Stimulated activated effector memory CD8-positive, alpha-beta T cell treated with anti-CD3 and anti-CD28 coated beads, Interleukin-12 subunit alpha, Interleukin-12 subunit beta, amount 100 ng/mL, for 72 hours (primary cell): ENCODE results near the gene RMDN3.
A peak's percentile ranks its signal among the peaks of the same experiment; 100 is the strongest.

Experiments used
- ATAC-seq: fragments of 150-1000 bp; cut with Tn5 transposase; 2 replicates; pipeline ENCODE4 v1.10.0; 2021
- DNase-seq, 2 donors: peaks; one replicate each; pipeline ENCODE4 v3.0.0; 2021 to 2022; ENCODE audit warnings: low spot score in 2 of 2
- H3K27ac Mint-ChIP-seq: one replicate; pipeline ENCODE4 v1.8.0; 2022; ENCODE audit warnings: mild to moderate bottlenecking, mixed read lengths
- H3K36me3 Mint-ChIP-seq: one replicate; pipeline ENCODE4 v1.8.0; 2022; ENCODE audit warnings: mild to moderate bottlenecking, mixed read lengths
- H3K4me1 Mint-ChIP-seq: one replicate; pipeline ENCODE4 v1.8.0; 2022; ENCODE audit warnings: mixed read lengths
- H3K4me3 Mint-ChIP-seq: one replicate; pipeline ENCODE4 v1.8.0; 2022; ENCODE audit warnings: mild to moderate bottlenecking, mixed read lengths
- H3K9me3 Mint-ChIP-seq: one replicate; pipeline ENCODE4 v1.8.0; 2022; ENCODE audit warnings: mixed read lengths

The RMDN3 gene

DNA sequence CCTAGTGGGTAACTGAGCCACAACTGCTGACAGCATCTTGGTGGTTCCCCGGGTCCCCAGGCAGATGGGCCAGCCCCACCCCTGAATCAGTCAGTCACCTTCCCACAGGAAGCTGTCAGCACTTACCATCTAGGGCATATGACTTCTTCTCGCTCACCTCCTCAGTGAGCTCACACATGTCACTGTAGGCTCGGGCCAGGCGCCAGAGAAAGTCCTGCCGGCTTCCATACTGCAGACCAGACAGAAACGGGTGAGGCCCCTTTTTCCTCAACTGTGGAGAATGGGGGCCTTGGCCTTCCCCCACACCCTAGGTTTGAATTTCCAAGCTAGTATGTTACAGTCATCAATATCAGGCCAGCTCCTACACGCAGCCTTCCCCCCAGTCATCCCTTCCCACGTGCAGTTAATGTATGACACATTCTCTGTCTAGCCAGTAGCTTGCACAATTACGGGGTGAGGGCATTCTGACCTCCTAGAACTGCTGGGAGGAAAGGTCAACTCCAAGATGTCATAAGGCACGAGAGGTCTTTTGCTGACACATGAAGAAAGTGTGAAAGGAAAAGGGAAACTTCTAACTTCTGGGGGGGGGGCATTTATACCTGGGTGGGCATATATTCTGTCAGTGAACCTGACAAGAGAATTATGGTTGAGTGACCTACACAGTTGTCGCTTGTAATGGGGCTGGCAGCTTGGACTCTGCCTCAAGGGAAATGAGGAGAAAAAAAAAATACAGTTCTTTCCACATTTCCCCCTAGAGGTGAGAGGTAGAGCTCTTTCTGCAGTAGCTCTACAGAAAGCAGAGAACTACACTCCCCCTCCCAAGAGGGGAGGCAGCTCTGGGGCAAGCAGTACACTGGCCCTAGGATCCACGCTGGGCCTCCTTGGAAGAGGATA, 10.9 kb downstream of the RMDN3 start:
- Mint-ChIP-seq H3K27ac (peak overlapping the region; percentile 93), H3K4me3 (peak overlapping the region; percentile 57), H3K36me3 (peaks cover 59% of the 10 kb centered on the region), H3K4me1 (peaks cover 33% of the 10 kb centered on the region), H3K9me3 (no peaks in the 10 kb centered on the region)
- ATAC-seq, result peak; percentile 99
- DNase-seq, result peak; percentile 56 to 85

DNA sequence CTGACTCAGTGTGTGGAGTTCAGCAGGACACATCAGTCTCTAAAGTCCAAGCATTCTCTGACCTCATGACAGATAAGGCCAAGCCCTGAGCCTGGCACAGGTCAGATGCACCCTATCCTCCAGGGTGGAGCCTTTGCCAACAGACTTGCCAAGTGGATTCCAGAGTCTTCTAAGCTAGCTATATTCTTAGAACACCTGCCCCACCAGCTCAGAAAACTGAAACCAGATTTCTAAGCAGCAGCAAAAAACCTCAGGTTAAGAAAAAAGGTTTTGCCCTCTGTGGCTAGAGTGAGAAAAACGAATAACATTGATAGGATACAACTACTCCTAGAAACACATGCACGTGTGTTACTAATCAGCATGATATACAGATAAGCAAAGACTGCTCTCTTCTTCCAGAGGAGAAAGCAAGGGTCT, 11.6 kb downstream of the RMDN3 start:
- DNase-seq (no peak), ATAC-seq (peak; percentile 49)
- peak overlapping the region; percentile 93 for H3K27ac Mint-ChIP-seq
- H3K36me3 Mint-ChIP-seq, result peaks cover 64% of the 10 kb centered on the region
- peak overlapping the region; percentile 57 for H3K4me3 Mint-ChIP-seq
- H3K9me3 Mint-ChIP-seq, result no peaks in the 10 kb centered on the region
- H3K4me1 Mint-ChIP-seq, result peaks cover 33% of the 10 kb centered on the region

GRCh38 chr15:40739854-40740253, 15.2 kb downstream of the RMDN3 start:
- ATAC-seq (no peak), DNase-seq (no peak)
- Mint-ChIP-seq H3K4me3 (no peak overlapping the region), H3K4me1 (peaks cover 23% of the 10 kb centered on the region), H3K36me3 (peaks cover 87% of the 10 kb centered on the region), H3K9me3 (no peaks in the 10 kb centered on the region), H3K27ac (peak overlapping the region; percentile 52)

DNA sequence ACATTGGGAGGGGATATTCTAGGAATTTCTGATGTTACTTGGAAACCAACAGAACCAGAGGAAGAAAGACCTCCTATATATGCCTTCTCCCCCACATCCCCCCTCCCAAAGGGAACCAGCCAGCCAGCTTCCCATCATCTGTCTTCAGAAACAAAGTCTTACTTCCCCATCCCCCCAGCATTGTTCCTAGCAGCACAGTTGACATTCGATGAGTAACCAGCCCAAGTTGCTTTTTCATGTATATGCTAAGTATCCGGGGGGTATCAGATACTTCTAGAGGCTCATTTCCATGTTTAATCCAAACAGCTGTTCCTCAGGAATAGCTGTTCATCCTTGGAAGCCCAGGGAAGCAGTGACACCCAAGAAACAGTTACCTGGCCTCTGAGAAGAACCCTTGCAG, 16.0 kb downstream of the RMDN3 start:
- peaks cover 93% of the 10 kb centered on the region for H3K36me3 Mint-ChIP-seq
- H3K9me3 Mint-ChIP-seq, result no peaks in the 10 kb centered on the region
- peaks cover 15% of the 10 kb centered on the region for H3K4me1 Mint-ChIP-seq
- ATAC-seq, result no peak
- peak overlapping the region; percentile 52 for H3K27ac Mint-ChIP-seq
- no peak for DNase-seq
- H3K4me3 Mint-ChIP-seq, result no peak overlapping the region

- H3K36me3 Mint-ChIP-seq, result peaks cover 98% of the 10 kb centered on the region
- H3K4me3 Mint-ChIP-seq, result no peak overlapping the region
- no peak overlapping the region for H3K27ac Mint-ChIP-seq
- ATAC-seq (no peak), DNase-seq (no peak)
- H3K9me3 Mint-ChIP-seq, result no peaks in the 10 kb centered on the region
- H3K4me1 Mint-ChIP-seq, result no peaks in the 10 kb centered on the region
Measured at GRCh38 chr15:40737048-40737447, 18.0 kb downstream of the RMDN3 start.

- no peak for DNase-seq
- Mint-ChIP-seq H3K27ac (no peak overlapping the region), H3K36me3 (peaks cover 98% of the 10 kb centered on the region), H3K9me3 (no peaks in the 10 kb centered on the region), H3K4me3 (no peak overlapping the region), H3K4me1 (no peaks in the 10 kb centered on the region)
- ATAC-seq, result no peak
Measured at GRCh38 chr15:40736575-40736974, 18.5 kb downstream of the RMDN3 start.

- Mint-ChIP-seq H3K27ac (no peak overlapping the region), H3K36me3 (peaks cover 93% of the 10 kb centered on the region), H3K9me3 (no peaks in the 10 kb centered on the region), H3K4me3 (no peak overlapping the region), H3K4me1 (no peaks in the 10 kb centered on the region)
- ATAC-seq (no peak), DNase-seq (no peak)
Measured at GRCh38 chr15:40731034-40731433, 24.0 kb downstream of the RMDN3 start.

- peaks cover 8% of the 10 kb centered on the region for H3K4me1 Mint-ChIP-seq
- no peak for ATAC-seq
- peaks cover 59% of the 10 kb centered on the region for H3K36me3 Mint-ChIP-seq
- DNase-seq, result no peak
- no peak overlapping the region for H3K27ac Mint-ChIP-seq
- no peak overlapping the region for H3K4me3 Mint-ChIP-seq
- no peaks in the 10 kb centered on the region for H3K9me3 Mint-ChIP-seq
Measured at GRCh38 chr15:40723919-40724318, 31.1 kb downstream of the RMDN3 start.

DNA sequence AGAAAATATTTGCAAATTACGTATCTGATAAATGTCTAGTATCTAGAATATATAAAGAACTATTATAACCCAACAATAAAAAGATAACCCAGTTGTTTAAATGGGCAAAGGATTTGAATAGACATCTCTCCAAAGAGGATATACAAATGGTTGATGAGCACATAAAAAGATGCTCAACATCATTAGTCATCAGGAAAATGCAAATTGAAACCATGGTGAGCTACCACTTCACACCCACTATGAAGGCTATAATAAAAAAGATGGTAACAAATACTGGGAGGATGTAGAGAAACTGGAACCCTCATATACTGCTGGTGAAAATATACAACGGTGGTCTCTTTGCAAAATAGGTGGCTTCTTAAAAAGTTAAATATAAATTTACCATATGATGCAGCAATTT, 32.1 kb downstream of the RMDN3 start:
- Mint-ChIP-seq H3K9me3 (no peaks in the 10 kb centered on the region), H3K4me1 (peaks cover 8% of the 10 kb centered on the region), H3K36me3 (peaks cover 61% of the 10 kb centered on the region), H3K27ac (no peak overlapping the region), H3K4me3 (no peak overlapping the region)
- no peak for DNase-seq
- peak; percentile 58 for ATAC-seq

- H3K9me3 Mint-ChIP-seq, result no peaks in the 10 kb centered on the region
- no peak overlapping the region for H3K27ac Mint-ChIP-seq
- peaks cover 63% of the 10 kb centered on the region for H3K36me3 Mint-ChIP-seq
- H3K4me1 Mint-ChIP-seq, result peaks cover 8% of the 10 kb centered on the region
- H3K4me3 Mint-ChIP-seq, result no peak overlapping the region
- DNase-seq, result no peak
- ATAC-seq, result no peak
Measured at GRCh38 chr15:40722354-40722753, 32.7 kb downstream of the RMDN3 start.

- Mint-ChIP-seq H3K9me3 (no peaks in the 10 kb centered on the region), H3K4me1 (peaks cover 8% of the 10 kb centered on the region), H3K4me3 (no peak overlapping the region), H3K36me3 (peaks cover 64% of the 10 kb centered on the region), H3K27ac (no peak overlapping the region)
- no peak for ATAC-seq
- DNase-seq, result no peak
Measured at GRCh38 chr15:40721701-40722100, 33.4 kb downstream of the RMDN3 start.

DNA sequence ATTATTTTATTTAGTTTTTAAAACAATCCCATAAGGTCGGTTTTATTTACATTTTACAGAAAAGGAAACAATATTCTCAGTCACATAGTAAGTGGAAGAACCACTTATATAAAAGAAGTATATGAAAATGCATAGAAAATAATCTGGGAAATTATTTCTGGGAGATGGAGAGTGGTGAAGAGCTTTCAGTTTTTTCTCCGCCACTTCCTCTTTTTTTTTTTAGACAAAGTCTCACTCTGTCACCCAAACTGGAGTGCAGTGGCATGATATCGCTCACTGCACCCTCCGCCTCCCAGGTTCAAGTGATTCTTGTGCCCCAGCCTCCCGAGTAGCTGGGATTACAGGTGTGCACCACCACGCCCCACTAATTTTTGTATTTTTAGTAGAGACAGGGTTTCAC, 38.9 kb downstream of the RMDN3 start:
- Mint-ChIP-seq H3K36me3 (peaks cover 88% of the 10 kb centered on the region), H3K4me3 (no peak overlapping the region), H3K4me1 (no peaks in the 10 kb centered on the region), H3K9me3 (no peaks in the 10 kb centered on the region), H3K27ac (no peak overlapping the region)
- DNase-seq (no peak), ATAC-seq (no peak)

- ATAC-seq (no peak), DNase-seq (no peak)
- no peak overlapping the region for H3K27ac Mint-ChIP-seq
- peaks cover 88% of the 10 kb centered on the region for H3K36me3 Mint-ChIP-seq
- H3K4me1 Mint-ChIP-seq, result no peaks in the 10 kb centered on the region
- no peak overlapping the region for H3K4me3 Mint-ChIP-seq
- no peaks in the 10 kb centered on the region for H3K9me3 Mint-ChIP-seq
Measured at GRCh38 chr15:40714144-40714543, 40.9 kb downstream of the RMDN3 start.

DNA sequence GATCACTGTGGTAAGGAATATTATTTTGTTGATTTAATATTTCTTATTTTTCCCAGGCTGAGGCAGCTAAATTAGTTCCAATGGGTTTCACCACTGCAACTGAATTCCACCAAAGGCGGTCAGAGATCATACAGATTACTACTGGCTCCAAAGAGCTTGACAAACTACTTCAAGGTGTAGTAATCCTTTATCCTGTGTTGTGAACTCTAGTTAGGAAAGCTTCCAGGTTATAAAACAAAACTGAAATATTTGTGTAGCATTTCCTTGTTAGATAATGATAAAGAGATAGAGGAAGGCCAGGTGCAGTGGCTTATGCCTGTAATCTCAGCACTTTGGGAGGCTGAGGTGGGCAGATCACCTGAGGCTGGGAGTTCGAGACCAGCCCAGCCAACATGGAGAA, 48.9 kb downstream of the RMDN3 start:
- DNase-seq (no peak), ATAC-seq (no peak)
- Mint-ChIP-seq H3K4me1 (no peaks in the 10 kb centered on the region), H3K36me3 (peaks cover 100% of the 10 kb centered on the region), H3K27ac (no peak overlapping the region), H3K9me3 (no peaks in the 10 kb centered on the region), H3K4me3 (no peak overlapping the region)

- H3K36me3 Mint-ChIP-seq, result peaks cover 100% of the 10 kb centered on the region
- no peaks in the 10 kb centered on the region for H3K4me1 Mint-ChIP-seq
- DNase-seq (no peak), ATAC-seq (no peak)
- no peak overlapping the region for H3K4me3 Mint-ChIP-seq
- no peak overlapping the region for H3K27ac Mint-ChIP-seq
- no peaks in the 10 kb centered on the region for H3K9me3 Mint-ChIP-seq
Measured at GRCh38 chr15:40702077-40702476, 53.0 kb downstream of the RMDN3 start.

DNA sequence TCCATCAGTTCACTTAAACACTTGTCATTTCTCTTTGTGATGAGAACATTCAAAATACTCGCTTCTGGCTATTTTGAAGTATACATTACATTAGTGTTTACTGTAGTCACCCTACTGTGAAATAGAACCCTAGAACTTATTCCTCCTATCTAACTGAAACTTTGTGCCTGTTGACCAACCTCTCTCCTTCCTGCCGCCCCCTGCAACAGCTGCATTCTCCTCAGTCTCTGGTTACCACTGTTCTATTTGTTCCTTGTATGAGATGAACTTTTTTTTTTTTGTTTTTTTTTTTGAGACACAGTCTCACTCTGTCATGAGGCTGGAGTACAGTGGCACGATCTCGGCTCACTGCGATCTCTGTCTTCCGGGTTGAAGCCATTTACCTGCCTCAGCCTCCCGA, 57.1 kb downstream of the RMDN3 start:
- ATAC-seq (no peak), DNase-seq (no peak)
- Mint-ChIP-seq H3K4me1 (peaks cover 19% of the 10 kb centered on the region), H3K4me3 (no peak overlapping the region), H3K27ac (no peak overlapping the region), H3K36me3 (peaks cover 95% of the 10 kb centered on the region), H3K9me3 (no peaks in the 10 kb centered on the region)
